Upper lobe of right lung (tissue), 1 donor: ENCODE results near the gene RDH13. TPM values are rescaled to one million over a fixed set of nuclear protein-coding genes. Genes with fewer than 3 reads are reported as not detected.
A peak's percentile ranks its signal among the peaks of the same experiment; 100 is the strongest.
"Not testable (repeated sequence)": the region's sequence is repeated elsewhere in the genome, so short reads cannot be mapped to it uniquely, and the experiment has no call there.

Experiments used
- ATAC-seq: fragments of 200-7000 bp; cut with Tn5 transposase; one replicate; pipeline ENCODE4 v1.9.1; 2020; ENCODE audit warnings: mild to moderate bottlenecking, moderate library complexity
- DNase-seq: peaks from one replicate; pipeline ENCODE4 v3.0.0-alpha.2; 2020
- H3K27ac ChIP-seq: fragments of 200-600 bp; one replicate; pipeline ENCODE4 v1.8.0; 2022
- H3K27me3 ChIP-seq: fragments of 200-600 bp; one replicate; pipeline ENCODE4 v1.8.0; 2022; ENCODE audit warnings: mild to moderate bottlenecking
- H3K36me3 ChIP-seq: fragments of 200-600 bp; one replicate; pipeline ENCODE4 v1.8.0; 2022
- H3K4me1 ChIP-seq: fragments of 200-600 bp; one replicate; pipeline ENCODE4 v1.8.0; 2022
- H3K4me3 ChIP-seq: fragments of 200-600 bp; one replicate; pipeline ENCODE4 v1.8.0; 2022; ENCODE audit warnings: mild to moderate bottlenecking
- H3K9me3 ChIP-seq: fragments of 200-600 bp; one replicate; pipeline ENCODE4 v1.8.0; 2022
- CTCF ChIP-seq: fragments of 200-600 bp; IDR thresholded peaks from one replicate; pipeline ENCODE4 v1.8.0; 2022; ENCODE audit warnings: antibody characterized with exemption
- intact Hi-C: fragments of 100-400 bp; cut with DNase I; formaldehyde crosslinking; loops from one replicate; pipeline ENCODE4 v1.11.0; 2022
- total RNA-seq: library from RNA; stranded (reverse); fragmentation: NEBNext Ultra II Directional; extraction: Animal tissue kit (Norgen Biotek cat#: 25700); gene quantifications from one replicate; pipeline ENCODE4 v1.2.1, GENCODE V29; 2021
- donor health status: DM: no; HTN: yes; CAD: no; lungs with severe emphysema.

The RDH13 gene
- total RNA-seq, 1 donor from 2014 or later: 30.0 TPM

- DNase-seq: no peak
- no peak overlapping the region for H3K27ac ChIP-seq
- ATAC-seq: peak; percentile 69
These were observed 48.2 kb downstream of the RDH13 start for GRCh38 chr19:55014714-55015113.

GRCh38 chr19:55013596-55013995, 49.4 kb downstream of the RDH13 start:
- H3K4me3 ChIP-seq: no peak overlapping the region
- no peak overlapping the region for H3K27ac ChIP-seq
- intact Hi-C loops: no loop called here
- H3K36me3 ChIP-seq: no peaks in the 10 kb centered on the region
- no peak for TF ChIP-seq CTCF
- no peaks in the 10 kb centered on the region for H3K4me1 ChIP-seq
- H3K9me3 ChIP-seq: no peaks in the 10 kb centered on the region
- ATAC-seq (no peak), DNase-seq (no peak)
- H3K27me3 ChIP-seq: no peaks in the 10 kb centered on the region

More at GRCh38 chr19:55014714-55015113, 48.2 kb downstream of the RDH13 start:
- H3K4me3 ChIP-seq: no peak overlapping the region
- H3K9me3 ChIP-seq: no peaks in the 10 kb centered on the region
- no peaks in the 10 kb centered on the region for H3K36me3 ChIP-seq
- intact Hi-C loops: no loop called here
- TF ChIP-seq CTCF: peak; percentile 10
- no peaks in the 10 kb centered on the region for H3K4me1 ChIP-seq
- no peaks in the 10 kb centered on the region for H3K27me3 ChIP-seq

- Histone ChIP-seq H3K9me3 (no peaks in the 10 kb centered on the region), H3K27ac (no peak overlapping the region), H3K27me3 (no peaks in the 10 kb centered on the region), H3K36me3 (no peaks in the 10 kb centered on the region), H3K4me3 (no peak overlapping the region), H3K4me1 (no peaks in the 10 kb centered on the region)
- intact Hi-C loops: no loop called here
- no peak for DNase-seq
- ATAC-seq: no peak
- no peak for TF ChIP-seq CTCF
These were observed 50.6 kb downstream of the RDH13 start for GRCh38 chr19:55012306-55012705.

GRCh38 chr19:55010561-55010960, 52.4 kb downstream of the RDH13 start:
- H3K9me3 ChIP-seq, H3K4me1 ChIP-seq, ATAC-seq, DNase-seq, intact Hi-C loops, H3K36me3 ChIP-seq, H3K4me3 ChIP-seq, H3K27me3 ChIP-seq, H3K27ac ChIP-seq: not testable (repeated sequence)

GRCh38 chr19:55008781-55009180, 54.2 kb downstream of the RDH13 start:
- H3K27me3 ChIP-seq, H3K36me3 ChIP-seq, H3K27ac ChIP-seq, DNase-seq, H3K9me3 ChIP-seq, intact Hi-C loops, ATAC-seq, H3K4me1 ChIP-seq, H3K4me3 ChIP-seq: not testable (repeated sequence)

- ATAC-seq, DNase-seq, H3K27me3 ChIP-seq, H3K4me3 ChIP-seq, H3K4me1 ChIP-seq, H3K27ac ChIP-seq, H3K9me3 ChIP-seq, H3K36me3 ChIP-seq, intact Hi-C loops: not testable (repeated sequence)
These were observed 54.8 kb downstream of the RDH13 start for GRCh38 chr19:55008189-55008588.

GRCh38 chr19:55007537-55007936, 55.4 kb downstream of the RDH13 start:
- H3K4me3 ChIP-seq, H3K4me1 ChIP-seq, H3K9me3 ChIP-seq, DNase-seq, H3K27ac ChIP-seq, intact Hi-C loops, H3K27me3 ChIP-seq, ATAC-seq, H3K36me3 ChIP-seq: not testable (repeated sequence)

- H3K36me3 ChIP-seq, H3K27ac ChIP-seq, intact Hi-C loops, DNase-seq, H3K9me3 ChIP-seq, H3K27me3 ChIP-seq, H3K4me1 ChIP-seq, ATAC-seq: not testable (repeated sequence)
- peak overlapping the region; percentile 54 for H3K4me3 ChIP-seq
These were observed 56.2 kb downstream of the RDH13 start for GRCh38 chr19:55006795-55007194.
